ENCODE data around the gene GAS2L2. TPM values are rescaled to one million over a fixed set of nuclear protein-coding genes. Genes with fewer than 3 reads are reported as not detected.

Gene GAS2L2
- total RNA-seq, 2 donors from 2014 or later, result 0.09 TPM; not detected in 1

DNA sequence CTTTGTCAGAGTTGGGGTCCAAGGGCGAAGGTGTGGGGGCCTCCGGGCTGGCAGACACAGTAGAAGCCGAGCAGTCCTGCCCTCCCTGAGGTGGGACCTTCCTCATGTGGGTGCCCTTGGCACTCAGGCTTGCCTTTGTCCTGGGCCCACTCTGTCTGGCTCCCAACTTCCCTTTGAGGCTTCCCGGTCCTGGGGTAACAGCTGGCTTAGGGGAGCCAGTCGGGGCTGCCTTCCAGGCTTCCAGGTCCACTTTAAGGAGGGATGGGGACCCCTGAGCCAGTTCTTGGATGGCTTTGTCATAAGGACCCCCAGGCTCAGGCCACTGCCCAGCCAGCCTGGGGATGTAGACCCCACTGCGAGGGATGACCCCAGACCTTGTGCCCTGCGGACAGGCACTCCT lies 7.8 kb downstream of the GAS2L2 start:
- Histone ChIP-seq H3K9me3 (ENCODE audit: control insufficient read depth, low read length) (no peaks in the 10 kb centered on the region), H3K27ac (ENCODE audit: low read depth, low read length) (no peak overlapping the region), H3K36me3 (ENCODE audit: control insufficient read depth, insufficient read depth, low read length) (no peaks in the 10 kb centered on the region), H3K9ac (ENCODE audit: extremely low read depth, low read length, poor library complexity, severe bottlenecking) (no peak overlapping the region), H3K27me3 (ENCODE audit: control insufficient read depth, insufficient read depth, low read length, poor library complexity, severe bottlenecking) (peaks cover 50% of the 10 kb centered on the region), H3K4me3 (ENCODE audit: low read length) (no peak overlapping the region), H3K4me1 (ENCODE audit: control insufficient read depth, insufficient read depth, low read length) (no peaks in the 10 kb centered on the region)
- TF ChIP-seq, protein P1, sequence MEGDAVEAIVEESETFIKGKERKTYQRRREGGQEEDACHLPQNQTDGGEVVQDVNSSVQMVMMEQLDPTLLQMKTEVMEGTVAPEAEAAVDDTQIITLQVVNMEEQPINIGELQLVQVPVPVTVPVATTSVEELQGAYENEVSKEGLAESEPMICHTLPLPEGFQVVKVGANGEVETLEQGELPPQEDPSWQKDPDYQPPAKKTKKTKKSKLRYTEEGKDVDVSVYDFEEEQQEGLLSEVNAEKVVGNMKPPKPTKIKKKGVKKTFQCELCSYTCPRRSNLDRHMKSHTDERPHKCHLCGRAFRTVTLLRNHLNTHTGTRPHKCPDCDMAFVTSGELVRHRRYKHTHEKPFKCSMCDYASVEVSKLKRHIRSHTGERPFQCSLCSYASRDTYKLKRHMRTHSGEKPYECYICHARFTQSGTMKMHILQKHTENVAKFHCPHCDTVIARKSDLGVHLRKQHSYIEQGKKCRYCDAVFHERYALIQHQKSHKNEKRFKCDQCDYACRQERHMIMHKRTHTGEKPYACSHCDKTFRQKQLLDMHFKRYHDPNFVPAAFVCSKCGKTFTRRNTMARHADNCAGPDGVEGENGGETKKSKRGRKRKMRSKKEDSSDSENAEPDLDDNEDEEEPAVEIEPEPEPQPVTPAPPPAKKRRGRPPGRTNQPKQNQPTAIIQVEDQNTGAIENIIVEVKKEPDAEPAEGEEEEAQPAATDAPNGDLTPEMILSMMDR (conservative IDR thresholded peaks at IDR 0.05), result no peak
- no peak overlapping the region for H3K4me3 Mint-ChIP-seq
- H3K27ac Mint-ChIP-seq, result no peak overlapping the region
- H3K9me3 Mint-ChIP-seq, result peaks cover 4% of the 10 kb centered on the region
- no peaks in the 10 kb centered on the region for H3K36me3 Mint-ChIP-seq (ENCODE audit: low read depth)
- 88 to 92% methylated on average over 4 to 7 of the region's 7 CpGs for WGBS, 2 experiments (ENCODE audit: insufficient coverage in 1 of 2, insufficient read length in 1 of 2)
- DNase-seq, result no peak
- H3K4me1 Mint-ChIP-seq, result peaks cover 6% of the 10 kb centered on the region
- peaks cover 64% of the 10 kb centered on the region for H3K27me3 Mint-ChIP-seq (ENCODE audit: insufficient read depth)

DNA sequence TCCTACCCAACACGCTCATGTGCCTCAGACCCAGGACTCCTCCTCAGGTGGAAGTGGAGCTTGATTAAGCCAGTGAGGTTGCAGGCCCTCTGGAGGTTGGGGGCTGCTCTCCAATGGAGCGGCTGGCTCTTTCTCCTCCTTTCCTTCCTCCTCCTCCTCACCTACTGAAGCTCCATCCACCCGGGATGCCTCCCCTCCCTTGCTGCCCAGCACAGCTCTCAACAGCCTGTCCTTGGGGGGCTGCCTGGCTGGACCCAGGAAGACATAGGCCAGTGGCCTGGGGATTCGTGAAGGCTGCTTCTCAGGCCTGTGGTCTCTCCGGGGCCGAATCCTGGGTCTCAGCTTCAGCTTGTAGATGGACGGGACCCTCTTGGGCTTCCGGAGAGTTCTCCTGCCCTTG lies 8.2 kb downstream of the GAS2L2 start:
- Mint-ChIP-seq H3K27me3 (ENCODE audit: insufficient read depth) (peaks cover 65% of the 10 kb centered on the region), H3K4me3 (no peak overlapping the region), H3K27ac (no peak overlapping the region), H3K9me3 (peaks cover 4% of the 10 kb centered on the region), H3K4me1 (peaks cover 3% of the 10 kb centered on the region), H3K36me3 (ENCODE audit: low read depth) (no peaks in the 10 kb centered on the region)
- TF ChIP-seq, protein P1 (conservative IDR thresholded peaks at IDR 0.05), result no peak
- Histone ChIP-seq H3K27me3 (ENCODE audit: control insufficient read depth, insufficient read depth, low read length, poor library complexity, severe bottlenecking) (peaks cover 50% of the 10 kb centered on the region), H3K27ac (ENCODE audit: low read depth, low read length) (no peak overlapping the region), H3K9me3 (ENCODE audit: control insufficient read depth, low read length) (no peaks in the 10 kb centered on the region), H3K9ac (ENCODE audit: extremely low read depth, low read length, poor library complexity, severe bottlenecking) (no peak overlapping the region), H3K4me3 (ENCODE audit: low read length) (no peak overlapping the region), H3K36me3 (ENCODE audit: control insufficient read depth, insufficient read depth, low read length) (no peaks in the 10 kb centered on the region), H3K4me1 (ENCODE audit: control insufficient read depth, insufficient read depth, low read length) (no peaks in the 10 kb centered on the region)
- whole genome bisulfite sequencing, 2 experiments (ENCODE audit: insufficient coverage in 1 of 2, insufficient read length in 1 of 2), result 71 to 88% methylated on average over 4 to 8 of the region's 8 CpGs
- no peak for DNase-seq

DNA sequence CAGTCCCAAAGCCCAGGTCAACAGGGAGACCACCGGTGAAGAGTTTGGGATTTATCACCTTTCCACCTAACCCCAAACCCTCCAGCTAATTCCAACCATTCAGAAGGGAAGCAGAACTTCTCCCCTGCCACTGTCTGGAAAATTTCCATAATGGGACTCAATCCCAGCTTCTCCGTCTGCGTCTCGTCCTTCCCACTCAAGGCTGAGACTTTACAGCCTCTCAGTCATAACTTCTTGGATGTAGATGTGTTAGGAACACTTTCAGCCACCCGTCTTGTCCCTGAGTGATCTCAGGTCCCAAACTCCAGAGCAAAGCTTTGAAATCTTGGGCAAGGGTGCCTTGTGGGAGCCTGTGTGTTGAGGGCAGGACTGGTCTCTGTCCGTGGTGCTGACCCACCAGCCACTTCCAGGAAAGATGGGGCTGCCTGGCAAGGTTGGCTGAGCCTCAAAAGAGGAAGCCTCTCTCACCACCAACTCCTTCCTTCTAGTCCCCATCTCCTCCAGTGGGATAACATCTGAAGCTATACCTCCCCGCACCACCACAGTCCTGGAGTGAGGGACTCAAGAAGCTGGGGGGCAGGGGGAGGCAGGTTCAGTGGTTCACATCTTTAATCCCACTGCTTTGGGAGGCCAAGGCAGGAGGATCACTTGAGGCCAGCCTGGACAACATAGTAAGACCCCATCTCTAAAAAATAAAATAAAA lies 9.3 kb downstream of the GAS2L2 start:
- Mint-ChIP-seq H3K9me3 (peaks cover 4% of the 10 kb centered on the region), H3K27ac (no peak overlapping the region), H3K4me3 (no peak overlapping the region), H3K4me1 (peaks cover 3% of the 10 kb centered on the region), H3K27me3 (ENCODE audit: insufficient read depth) (peaks cover 65% of the 10 kb centered on the region), H3K36me3 (ENCODE audit: low read depth) (no peaks in the 10 kb centered on the region)
- Histone ChIP-seq H3K9ac (ENCODE audit: extremely low read depth, low read length, poor library complexity, severe bottlenecking) (no peak overlapping the region), H3K27me3 (ENCODE audit: control insufficient read depth, insufficient read depth, low read length, poor library complexity, severe bottlenecking) (peaks cover 50% of the 10 kb centered on the region), H3K4me3 (ENCODE audit: low read length) (no peak overlapping the region), H3K27ac (ENCODE audit: low read depth, low read length) (no peak overlapping the region), H3K9me3 (ENCODE audit: control insufficient read depth, low read length) (no peaks in the 10 kb centered on the region), H3K36me3 (ENCODE audit: control insufficient read depth, insufficient read depth, low read length) (no peaks in the 10 kb centered on the region), H3K4me1 (ENCODE audit: control insufficient read depth, insufficient read depth, low read length) (no peaks in the 10 kb centered on the region)
- peak; percentile 94 for DNase-seq
- WGBS, 2 experiments (ENCODE audit: insufficient coverage in 1 of 2, insufficient read length in 1 of 2), result 62 to 83% methylated on average over 4 to 7 of the region's 7 CpGs
- TF ChIP-seq, protein P1 (conservative IDR thresholded peaks at IDR 0.05), result no peak
